Loucy (cell line): ENCODE results near the gene RUNX2.
A peak's percentile ranks its signal among the peaks of the same experiment; 100 is the strongest.

Source experiments
- H2AFZ ChIP-seq: fragments of 200-600 bp; sonication (generic); 2 replicates; pipeline ENCODE4 v1.6.0; 2016; ENCODE audit warnings: antibody characterized with exemption, mild to moderate bottlenecking, low read length, moderate library complexity
- H3F3A ChIP-seq: fragments of 200-600 bp; 2 replicates; pipeline ENCODE4 v1.6.0; 2016; ENCODE audit warnings: antibody characterized with exemption, low read depth, mild to moderate bottlenecking
- H3K27me3 ChIP-seq: fragments of 200-600 bp; sonication (generic); 2 replicates; pipeline ENCODE4 v1.6.1; 2014; ENCODE audit warnings: low read length, mild to moderate bottlenecking; ENCODE audit not compliant: insufficient read depth, poor library complexity, severe bottlenecking
- H3K36me3 ChIP-seq: fragments of 200-600 bp; sonication (generic); 2 replicates; pipeline ENCODE4 v1.6.1; 2016; ENCODE audit warnings: low read length; ENCODE audit not compliant: insufficient read depth
- H3K4me1 ChIP-seq: fragments of 200-600 bp; sonication (generic); 2 replicates; pipeline ENCODE4 v1.5.1; 2014; ENCODE audit warnings: low read length, mild to moderate bottlenecking; ENCODE audit not compliant: insufficient read depth, poor library complexity, severe bottlenecking
- H3K4me2 ChIP-seq: fragments of 200-600 bp; sonication (generic); 2 replicates; pipeline ENCODE4 v1.6.0; 2014; ENCODE audit warnings: antibody characterized with exemption, low read length, low read depth, mild to moderate bottlenecking; ENCODE audit not compliant: poor library complexity, severe bottlenecking
- H3K4me3 ChIP-seq: fragments of 200-600 bp; sonication (generic); 2 replicates; pipeline ENCODE4 v1.5.1; 2014; ENCODE audit warnings: low read length, mild to moderate bottlenecking, mixed read lengths; ENCODE audit not compliant: poor library complexity, severe bottlenecking
- H3K79me2 ChIP-seq: fragments of 200-600 bp; sonication (generic); 2 replicates; pipeline ENCODE4 v1.6.1; 2014; ENCODE audit warnings: low read length; ENCODE audit not compliant: insufficient read depth
- H3K9ac ChIP-seq: fragments of 200-600 bp; sonication (generic); 2 replicates; pipeline ENCODE4 v1.6.0; 2014; ENCODE audit warnings: mild to moderate bottlenecking, low read depth, low read length, moderate library complexity; ENCODE audit not compliant: poor library complexity, severe bottlenecking
- H3K9me2 ChIP-seq: fragments of 200-600 bp; sonication (generic); replicated peaks from 2 replicates; pipeline ENCODE4 v1.6.1; 2016; ENCODE audit warnings: low read depth, low read length, mixed read lengths
- H3K9me3 ChIP-seq: fragments of 200-600 bp; sonication (generic); 2 replicates; pipeline ENCODE4 v1.6.1; 2014; ENCODE audit warnings: mild to moderate bottlenecking, antibody characterized with exemption, low read length, low read depth; ENCODE audit not compliant: insufficient read depth
- H4K20me1 ChIP-seq: fragments of 200-600 bp; sonication (generic); 2 replicates; pipeline ENCODE4 v1.6.0; 2014; ENCODE audit warnings: antibody characterized with exemption, low read length, mild to moderate bottlenecking; ENCODE audit not compliant: insufficient read depth, poor library complexity, severe bottlenecking
- EZH2phosphoT487 ChIP-seq: fragments of 200-600 bp; IDR thresholded peaks from 2 replicates; pipeline ENCODE4 v1.6.1; 2018; ENCODE audit warnings: antibody characterized with exemption, mild to moderate bottlenecking, moderate library complexity, borderline replicate concordance
- TF ChIP-seq, protein P1 (sequence below): fragments of 200-600 bp; sonication (generic); conservative IDR thresholded peaks from 2 replicates; pipeline ENCODE4 v1.5.1; 2014; ENCODE audit warnings: mild to moderate bottlenecking, antibody characterized with exemption, low read length

The RUNX2 gene

DNA sequence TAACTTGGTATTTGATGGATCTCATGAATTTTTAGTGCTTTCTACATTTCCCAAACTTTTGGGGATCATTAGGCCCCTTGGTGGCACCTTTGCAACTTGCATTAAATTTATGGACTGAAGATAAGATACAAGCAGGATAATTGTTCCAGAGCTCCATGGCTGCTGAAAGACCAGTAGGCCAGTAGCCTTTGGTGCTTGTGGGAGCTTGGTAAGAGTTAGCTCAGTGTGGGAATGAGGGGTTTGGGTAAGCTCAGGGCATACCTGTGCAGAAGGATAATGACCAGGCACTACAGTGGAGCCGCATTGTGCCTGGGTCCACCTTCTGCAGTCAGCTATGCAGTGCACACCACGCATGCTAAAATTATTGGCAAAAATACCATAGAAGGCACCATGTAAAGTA lies 290.1 kb downstream of the RUNX2 start:
- Histone ChIP-seq H3K4me3 (no peak overlapping the region), H3K36me3 (no peaks in the 10 kb centered on the region), H3K9me3 (no peaks in the 10 kb centered on the region), H2AFZ (no peak overlapping the region), H3K9ac (no peak overlapping the region), H3K79me2 (no peaks in the 10 kb centered on the region), H3K27me3 (no peaks in the 10 kb centered on the region), H3K4me1 (peaks cover 13% of the 10 kb centered on the region), H3F3A (no peaks in the 10 kb centered on the region), H4K20me1 (no peaks in the 10 kb centered on the region), H3K4me2 (no peak overlapping the region), H3K9me2 (no peaks in the 10 kb centered on the region)
- no peak for TF ChIP-seq EZH2phosphoT487
- TF ChIP-seq, protein P1, sequence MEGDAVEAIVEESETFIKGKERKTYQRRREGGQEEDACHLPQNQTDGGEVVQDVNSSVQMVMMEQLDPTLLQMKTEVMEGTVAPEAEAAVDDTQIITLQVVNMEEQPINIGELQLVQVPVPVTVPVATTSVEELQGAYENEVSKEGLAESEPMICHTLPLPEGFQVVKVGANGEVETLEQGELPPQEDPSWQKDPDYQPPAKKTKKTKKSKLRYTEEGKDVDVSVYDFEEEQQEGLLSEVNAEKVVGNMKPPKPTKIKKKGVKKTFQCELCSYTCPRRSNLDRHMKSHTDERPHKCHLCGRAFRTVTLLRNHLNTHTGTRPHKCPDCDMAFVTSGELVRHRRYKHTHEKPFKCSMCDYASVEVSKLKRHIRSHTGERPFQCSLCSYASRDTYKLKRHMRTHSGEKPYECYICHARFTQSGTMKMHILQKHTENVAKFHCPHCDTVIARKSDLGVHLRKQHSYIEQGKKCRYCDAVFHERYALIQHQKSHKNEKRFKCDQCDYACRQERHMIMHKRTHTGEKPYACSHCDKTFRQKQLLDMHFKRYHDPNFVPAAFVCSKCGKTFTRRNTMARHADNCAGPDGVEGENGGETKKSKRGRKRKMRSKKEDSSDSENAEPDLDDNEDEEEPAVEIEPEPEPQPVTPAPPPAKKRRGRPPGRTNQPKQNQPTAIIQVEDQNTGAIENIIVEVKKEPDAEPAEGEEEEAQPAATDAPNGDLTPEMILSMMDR = no peak

DNA sequence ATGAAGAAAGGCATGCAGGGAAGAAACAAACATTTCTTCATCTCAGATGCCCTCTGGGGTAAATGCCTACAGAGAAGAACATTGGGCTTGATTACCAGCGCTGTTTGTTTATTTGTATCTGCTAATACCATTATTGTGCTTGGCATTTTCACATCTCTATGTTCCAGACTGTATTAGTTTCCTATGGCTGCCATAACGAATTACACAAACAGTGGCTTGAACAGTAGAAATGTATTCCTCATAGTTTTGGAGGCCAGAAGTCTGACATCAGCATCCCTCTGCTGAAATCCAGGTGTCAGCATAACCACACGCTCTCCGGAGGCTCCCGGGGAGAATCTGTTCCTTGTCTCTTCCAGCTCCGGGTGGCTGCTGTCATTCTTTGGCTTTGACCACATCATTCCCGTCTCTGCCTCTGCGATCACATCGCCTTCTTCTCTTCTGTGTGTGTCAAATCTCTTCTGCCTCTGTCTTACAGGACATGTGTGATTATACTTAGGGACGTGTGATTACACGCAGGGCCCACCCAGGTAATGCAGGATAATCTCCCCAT lies 291.2 kb downstream of the RUNX2 start:
- H3K4me3 ChIP-seq = no peak overlapping the region
- TF ChIP-seq, protein P1 = no peak
- no peak for TF ChIP-seq EZH2phosphoT487

DNA sequence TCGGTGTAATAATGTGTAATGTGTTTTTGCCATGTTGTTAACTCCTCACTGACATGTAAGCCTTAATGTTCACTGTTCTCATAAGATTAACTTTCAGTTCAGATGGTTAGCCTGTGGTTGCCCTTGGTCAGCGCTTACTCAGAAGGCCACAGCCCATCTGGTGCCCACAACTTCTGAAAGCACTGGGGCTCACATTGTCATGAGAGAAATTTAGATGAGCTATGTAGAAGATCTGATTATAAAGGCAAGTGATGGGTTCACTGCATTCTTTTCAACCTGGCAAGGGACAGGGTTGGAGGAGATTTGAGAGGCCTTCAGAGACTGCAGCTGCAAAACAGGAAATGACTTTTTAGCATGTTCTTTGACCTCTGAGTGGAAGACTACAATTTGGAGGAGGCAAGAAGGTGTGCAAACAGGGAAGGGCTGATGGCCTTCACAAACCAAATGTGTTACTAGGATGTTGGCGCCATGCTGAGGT lies 291.9 kb downstream of the RUNX2 start:
- no peaks in the 10 kb centered on the region for H3F3A ChIP-seq
- H3K4me3 ChIP-seq = no peak overlapping the region
- no peaks in the 10 kb centered on the region for H4K20me1 ChIP-seq
- no peaks in the 10 kb centered on the region for H3K9me3 ChIP-seq
- H3K27me3 ChIP-seq = no peaks in the 10 kb centered on the region
- TF ChIP-seq, protein P1 = no peak
- TF ChIP-seq EZH2phosphoT487 = no peak
- no peaks in the 10 kb centered on the region for H3K36me3 ChIP-seq
- no peaks in the 10 kb centered on the region for H3K79me2 ChIP-seq
- no peaks in the 10 kb centered on the region for H3K9me2 ChIP-seq
- H2AFZ ChIP-seq = peak overlapping the region; percentile 9; the same call in 1 of the 2 replicates
- no peak overlapping the region for H3K9ac ChIP-seq
- peaks cover 14% of the 10 kb centered on the region for H3K4me1 ChIP-seq
- H3K4me2 ChIP-seq = peak overlapping the region; percentile 29

More for the DNA sequence above, 291.2 kb downstream of the RUNX2 start:
- H3K27me3 ChIP-seq = no peaks in the 10 kb centered on the region
- no peaks in the 10 kb centered on the region for H4K20me1 ChIP-seq
- H2AFZ ChIP-seq = no peak overlapping the region
- no peaks in the 10 kb centered on the region for H3K9me3 ChIP-seq
- H3K9me2 ChIP-seq = no peaks in the 10 kb centered on the region
- H3K9ac ChIP-seq = no peak overlapping the region
- H3K4me1 ChIP-seq = peaks cover 13% of the 10 kb centered on the region
- no peaks in the 10 kb centered on the region for H3F3A ChIP-seq
- H3K4me2 ChIP-seq = no peak overlapping the region
- no peaks in the 10 kb centered on the region for H3K79me2 ChIP-seq
- H3K36me3 ChIP-seq = no peaks in the 10 kb centered on the region
